ENCODE data around the gene POU2F1. TPM values are rescaled to one million over a fixed set of nuclear protein-coding genes. Genes with fewer than 3 reads are reported as not detected.

The POU2F1 gene
- total and polyA plus RNA-seq, 2 experiments from 2014 or later = 9.2 to 21.9 TPM

DNA sequence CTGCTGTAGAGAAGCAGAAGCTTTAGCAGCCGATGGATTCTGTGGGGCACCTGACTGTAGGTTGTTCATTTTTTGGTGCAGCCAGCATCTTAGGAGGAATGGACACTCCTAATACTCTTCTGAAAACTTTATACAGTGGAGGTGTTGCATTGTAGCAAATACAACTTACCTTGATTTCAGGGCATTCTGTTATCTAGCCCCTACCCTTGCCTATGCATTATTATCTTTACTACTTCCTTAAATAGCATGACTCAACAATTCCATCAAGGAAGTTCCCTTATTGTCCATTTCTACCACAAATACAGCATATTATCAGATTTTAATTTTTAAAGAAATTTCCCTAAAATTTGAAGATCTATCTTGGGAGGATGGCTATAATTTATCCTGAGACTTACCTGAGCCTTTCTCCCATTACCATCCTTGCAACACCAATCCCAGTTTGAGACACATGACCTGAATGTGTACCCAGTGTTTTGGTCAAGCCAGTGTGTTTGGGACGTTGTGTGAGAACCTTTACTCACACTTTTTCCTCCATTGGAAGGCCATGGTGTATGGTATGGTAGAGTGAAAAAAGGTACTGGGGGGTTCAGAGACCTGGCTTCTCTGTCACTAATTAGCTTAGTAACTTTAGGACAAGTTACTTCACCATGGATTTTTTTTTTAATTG, 9.2 kb downstream of the POU2F1 start:
- peaks cover 28% of the 10 kb centered on the region for H3K4me1 ChIP-seq (ENCODE audit: low read depth)
- no peaks in the 10 kb centered on the region for H3K27me3 ChIP-seq
- no peaks in the 10 kb centered on the region for H3K9me3 ChIP-seq (ENCODE audit: low read depth)
- TF ChIP-seq, protein P1, sequence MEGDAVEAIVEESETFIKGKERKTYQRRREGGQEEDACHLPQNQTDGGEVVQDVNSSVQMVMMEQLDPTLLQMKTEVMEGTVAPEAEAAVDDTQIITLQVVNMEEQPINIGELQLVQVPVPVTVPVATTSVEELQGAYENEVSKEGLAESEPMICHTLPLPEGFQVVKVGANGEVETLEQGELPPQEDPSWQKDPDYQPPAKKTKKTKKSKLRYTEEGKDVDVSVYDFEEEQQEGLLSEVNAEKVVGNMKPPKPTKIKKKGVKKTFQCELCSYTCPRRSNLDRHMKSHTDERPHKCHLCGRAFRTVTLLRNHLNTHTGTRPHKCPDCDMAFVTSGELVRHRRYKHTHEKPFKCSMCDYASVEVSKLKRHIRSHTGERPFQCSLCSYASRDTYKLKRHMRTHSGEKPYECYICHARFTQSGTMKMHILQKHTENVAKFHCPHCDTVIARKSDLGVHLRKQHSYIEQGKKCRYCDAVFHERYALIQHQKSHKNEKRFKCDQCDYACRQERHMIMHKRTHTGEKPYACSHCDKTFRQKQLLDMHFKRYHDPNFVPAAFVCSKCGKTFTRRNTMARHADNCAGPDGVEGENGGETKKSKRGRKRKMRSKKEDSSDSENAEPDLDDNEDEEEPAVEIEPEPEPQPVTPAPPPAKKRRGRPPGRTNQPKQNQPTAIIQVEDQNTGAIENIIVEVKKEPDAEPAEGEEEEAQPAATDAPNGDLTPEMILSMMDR (IDR thresholded peaks at IDR 0.05; ENCODE audit: low read depth, low read length) = no peak
- H3K4me3 ChIP-seq = no peak overlapping the region
- DNase-seq (ENCODE audit: low read depth in 1 of 2, low spot score in 1 of 2) = peak in 1 of 2 donors; percentile 8
- no peaks in the 10 kb centered on the region for H3K36me3 ChIP-seq
- no peak overlapping the region for H3K27ac ChIP-seq

DNA sequence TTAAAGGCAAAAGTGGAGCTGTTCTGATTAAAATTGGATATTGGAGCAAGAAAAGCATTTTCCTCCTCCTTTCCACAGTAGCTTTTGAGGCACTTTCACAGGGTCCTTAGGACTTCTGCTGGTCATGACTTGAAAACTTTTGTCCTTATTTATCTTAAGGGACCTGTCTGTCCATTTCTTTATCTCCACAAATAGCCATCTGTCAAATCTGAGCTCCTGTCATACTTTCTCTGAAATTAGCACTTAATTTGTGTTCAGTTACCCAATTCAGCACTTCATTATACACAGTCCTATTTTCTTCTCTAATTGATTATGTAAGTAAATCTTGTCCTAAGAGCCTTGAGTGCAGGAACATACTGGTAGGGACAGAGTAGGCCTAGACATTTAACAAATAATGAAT, 9.8 kb downstream of the POU2F1 start:
- Histone ChIP-seq H3K36me3 (no peaks in the 10 kb centered on the region), H3K9me3 (ENCODE audit: low read depth) (no peaks in the 10 kb centered on the region), H3K4me1 (ENCODE audit: low read depth) (peaks cover 29% of the 10 kb centered on the region), H3K4me3 (no peak overlapping the region), H3K27ac (no peak overlapping the region), H3K27me3 (no peaks in the 10 kb centered on the region)
- DNase-seq (ENCODE audit: low read depth in 1 of 2, low spot score in 1 of 2) = no peak
- TF ChIP-seq, protein P1 (IDR thresholded peaks at IDR 0.05; ENCODE audit: low read depth, low read length) = no peak

DNA sequence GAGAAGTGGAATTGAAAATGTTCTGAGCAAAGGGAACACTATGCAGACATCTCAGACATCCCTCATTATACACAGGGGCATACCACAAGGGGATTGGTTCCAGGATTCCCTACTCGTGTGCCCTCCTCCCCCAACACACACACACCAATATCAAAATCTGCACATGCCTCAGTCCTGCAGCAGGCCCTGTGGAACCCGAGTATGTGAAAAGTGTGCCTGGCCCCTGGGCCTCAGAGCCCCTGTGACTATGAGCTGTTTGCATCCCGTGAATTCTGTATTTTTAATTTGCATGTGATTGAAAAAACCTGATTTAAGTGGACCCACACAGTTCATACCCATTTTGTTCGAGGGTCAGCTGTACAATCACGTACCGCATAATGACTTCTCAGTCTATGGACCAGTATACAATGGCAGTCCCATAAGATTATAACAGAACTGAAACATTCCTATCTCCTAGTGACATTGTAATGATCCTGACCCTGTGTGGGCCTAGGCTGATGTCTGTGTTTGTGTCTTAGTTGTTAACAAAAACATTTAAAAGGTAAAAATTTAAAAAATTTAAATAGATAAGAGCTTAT, 11.3 kb downstream of the POU2F1 start:
- H3K4me1 ChIP-seq (ENCODE audit: low read depth) = peaks cover 19% of the 10 kb centered on the region

DNA sequence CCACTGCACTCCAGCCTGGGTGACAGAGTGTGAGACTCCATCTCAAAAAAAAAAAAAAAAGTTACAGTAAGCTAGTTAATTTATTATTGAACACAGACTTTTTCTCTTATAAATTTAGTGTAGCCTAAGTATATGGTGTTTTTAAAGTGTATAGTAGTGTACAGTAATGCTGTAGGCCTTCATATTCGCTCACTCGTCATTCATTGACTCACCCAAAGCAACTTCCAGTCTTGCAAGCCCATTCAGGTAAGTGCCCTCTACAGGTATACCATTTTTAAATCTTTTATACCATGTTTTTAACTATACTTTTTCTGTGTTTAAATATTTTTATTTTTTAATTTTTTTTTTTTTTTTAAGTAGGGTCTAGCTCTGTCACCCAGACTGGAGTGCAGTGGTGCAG, 12.1 kb downstream of the POU2F1 start:
- peaks cover 12% of the 10 kb centered on the region for H3K4me1 ChIP-seq (ENCODE audit: low read depth)
- no peaks in the 10 kb centered on the region for H3K36me3 ChIP-seq
- no peak for DNase-seq (ENCODE audit: low read depth in 1 of 2, low spot score in 1 of 2)
- TF ChIP-seq, protein P1 (IDR thresholded peaks at IDR 0.05; ENCODE audit: low read depth, low read length) = no peak
- H3K9me3 ChIP-seq (ENCODE audit: low read depth) = no peaks in the 10 kb centered on the region
- H3K27me3 ChIP-seq = no peaks in the 10 kb centered on the region
- H3K27ac ChIP-seq = no peak overlapping the region
- no peak overlapping the region for H3K4me3 ChIP-seq

More for the DNA sequence above, 11.3 kb downstream of the POU2F1 start:
- Histone ChIP-seq H3K4me3 (no peak overlapping the region), H3K27ac (no peak overlapping the region), H3K36me3 (no peaks in the 10 kb centered on the region), H3K9me3 (ENCODE audit: low read depth) (no peaks in the 10 kb centered on the region), H3K27me3 (no peaks in the 10 kb centered on the region)
- DNase-seq (ENCODE audit: low read depth in 1 of 2, low spot score in 1 of 2) = no peak
- TF ChIP-seq, protein P1 (IDR thresholded peaks at IDR 0.05; ENCODE audit: low read depth, low read length) = no peak

DNA sequence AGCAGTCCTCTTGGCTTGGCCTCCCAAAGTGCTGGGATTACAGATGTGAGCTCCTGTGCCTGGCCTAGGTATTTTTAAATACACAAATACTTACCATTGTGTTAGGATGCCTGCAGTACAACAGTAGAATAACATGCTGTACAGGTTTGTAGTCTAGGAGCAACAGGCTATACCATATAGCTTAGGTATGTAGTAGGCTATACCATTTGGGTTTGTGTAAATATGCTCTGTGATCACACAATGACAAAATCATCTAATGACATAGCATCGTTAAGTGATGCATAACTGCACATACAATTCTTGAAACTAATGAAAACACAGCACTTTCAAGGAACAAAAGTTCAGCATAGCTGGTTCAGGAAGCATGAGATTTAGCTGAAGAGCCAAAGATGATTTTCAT, 12.7 kb downstream of the POU2F1 start:
- H3K36me3 ChIP-seq = no peaks in the 10 kb centered on the region
- peaks cover 10% of the 10 kb centered on the region for H3K4me1 ChIP-seq (ENCODE audit: low read depth)
- no peak overlapping the region for H3K27ac ChIP-seq
- no peaks in the 10 kb centered on the region for H3K9me3 ChIP-seq (ENCODE audit: low read depth)
- DNase-seq (ENCODE audit: low read depth in 1 of 2, low spot score in 1 of 2) = no peak
- H3K4me3 ChIP-seq = no peak overlapping the region
- TF ChIP-seq, protein P1 (IDR thresholded peaks at IDR 0.05; ENCODE audit: low read depth, low read length) = no peak
- H3K27me3 ChIP-seq = no peaks in the 10 kb centered on the region

All from cardiac muscle cell (in vitro differentiated cells and primary cell).